Measurements from ENCODE around the gene SEZ6L. TPM values are rescaled to one million over a fixed set of nuclear protein-coding genes. Genes with fewer than 3 reads are reported as not detected.

SEZ6L gene
- polyA plus RNA-seq, 2 of the 4 experiments (the other 2 are of a cell fraction), result not detected

- ChIA-PET POLR2A (no interaction called here), CTCF (interaction anchor here (1.4 to 3.4 kb wide), 5 partner anchors 11 to 93 kb away, joined by 6 to 11 read pairs (median 7); no protein-coding TSS in a partner anchor)
- Histone ChIP-seq H3K4me2 (no peak overlapping the region), H3K4me3 (no peak overlapping the region), H3K4me1 (no peaks in the 10 kb centered on the region), H3K9me3 (no peaks in the 10 kb centered on the region), H3K27ac (no peak overlapping the region)
- no peak for TF ChIP-seq CTCF (IDR thresholded peaks at IDR 0.05)
- DNase-seq (ENCODE audit: low read depth in 1 of 2, low spot score in 1 of 2), result no peak
- FAIRE-seq, result no peak
- no peak for ATAC-seq
- 13% methylated on average over 5 of the region's 5 CpGs for WGBS (ENCODE audit: missing lambda C conversion rate)
Measured at GRCh38 chr22:26410386-26410785, 241.1 kb downstream of the SEZ6L start.

DNA sequence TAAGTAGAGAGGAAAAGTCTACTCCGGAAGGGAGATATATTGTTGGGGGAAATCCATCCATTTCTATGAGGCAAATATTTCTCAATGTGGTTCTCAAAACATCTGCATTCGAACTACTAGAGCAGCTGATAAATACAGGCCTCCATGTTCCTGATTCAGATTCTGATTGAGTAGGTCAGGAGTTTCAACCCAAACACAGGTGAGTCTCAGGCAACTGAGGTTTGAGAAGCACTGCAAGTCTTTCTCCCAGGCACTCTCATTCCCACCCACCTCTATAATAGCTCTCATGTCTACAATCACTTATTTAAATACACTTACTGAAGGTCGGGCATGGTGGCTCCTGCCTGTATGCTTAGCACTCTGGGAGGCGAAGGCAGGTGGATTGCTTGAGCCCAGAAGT is 245.1 kb downstream of the SEZ6L start:
- POLR2A ChIA-PET, result no interaction called here
- Histone ChIP-seq H3K4me2 (no peak overlapping the region), H3K27ac (no peak overlapping the region), H3K4me1 (peaks cover 12% of the 10 kb centered on the region; the same call in 2 of the 3 replicates), H3K4me3 (no peak overlapping the region), H3K9me3 (no peaks in the 10 kb centered on the region)
- CTCF ChIA-PET, result interaction anchor here (0.7 to 2.1 kb wide), 4 partner anchors 9 to 47 kb away, joined by 3 to 5 read pairs (median 4); no protein-coding TSS in a partner anchor
- ATAC-seq (no peak), FAIRE-seq (no peak), DNase-seq (ENCODE audit: low read depth in 1 of 2, low spot score in 1 of 2) (no peak)
- 36% methylated on average over 4 of the region's 4 CpGs for WGBS (ENCODE audit: missing lambda C conversion rate)
- TF ChIP-seq MAFK (IDR thresholded peaks at IDR 0.05; ENCODE audit: partially characterized antibody), result no peak

GRCh38 chr22:26416256-26416655 is 247.0 kb downstream of the SEZ6L start:
- ChIA-PET CTCF (interaction anchor here (1.2 to 2.6 kb wide), 4 partner anchors 18 to 49 kb away, joined by 4 to 12 read pairs (median 5); no protein-coding TSS in a partner anchor), POLR2A (interaction anchor here (1.1 kb wide), 1 partner anchor 257 kb away, joined by 3 read pairs; no protein-coding TSS in a partner anchor)
- 0% methylated on average over 4 of the region's 4 CpGs for WGBS (ENCODE audit: missing lambda C conversion rate)
- H3K4me3 ChIP-seq, result no peak overlapping the region
- peak overlapping the region; percentile 48; the same call in 1 of the 3 replicates for H3K4me2 ChIP-seq
- H3K27ac ChIP-seq, result no peak overlapping the region
- FAIRE-seq (no peak), ATAC-seq (no peak), DNase-seq (ENCODE audit: low read depth in 1 of 2, low spot score in 1 of 2) (no peak)
- H3K4me1 ChIP-seq, result peaks cover 12% of the 10 kb centered on the region; the same call in 2 of the 3 replicates
- no peak for TF ChIP-seq EHMT2 (IDR thresholded peaks at IDR 0.05; ENCODE audit: low read depth)
- TF ChIP-seq ZSCAN20 (CRISPR knock-in tag; IDR thresholded peaks at IDR 0.05), result no peak
- no peak for TF ChIP-seq CTCF (IDR thresholded peaks at IDR 0.05)
- no peak for TF ChIP-seq JUN (IDR thresholded peaks at IDR 0.05)
- no peak for TF ChIP-seq MAFK (IDR thresholded peaks at IDR 0.05; ENCODE audit: partially characterized antibody)
- TF ChIP-seq, protein P1, sequence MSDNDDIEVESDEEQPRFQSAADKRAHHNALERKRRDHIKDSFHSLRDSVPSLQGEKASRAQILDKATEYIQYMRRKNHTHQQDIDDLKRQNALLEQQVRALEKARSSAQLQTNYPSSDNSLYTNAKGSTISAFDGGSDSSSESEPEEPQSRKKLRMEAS (IDR thresholded peaks at IDR 0.05), result no peak
- TF ChIP-seq, protein P2, sequence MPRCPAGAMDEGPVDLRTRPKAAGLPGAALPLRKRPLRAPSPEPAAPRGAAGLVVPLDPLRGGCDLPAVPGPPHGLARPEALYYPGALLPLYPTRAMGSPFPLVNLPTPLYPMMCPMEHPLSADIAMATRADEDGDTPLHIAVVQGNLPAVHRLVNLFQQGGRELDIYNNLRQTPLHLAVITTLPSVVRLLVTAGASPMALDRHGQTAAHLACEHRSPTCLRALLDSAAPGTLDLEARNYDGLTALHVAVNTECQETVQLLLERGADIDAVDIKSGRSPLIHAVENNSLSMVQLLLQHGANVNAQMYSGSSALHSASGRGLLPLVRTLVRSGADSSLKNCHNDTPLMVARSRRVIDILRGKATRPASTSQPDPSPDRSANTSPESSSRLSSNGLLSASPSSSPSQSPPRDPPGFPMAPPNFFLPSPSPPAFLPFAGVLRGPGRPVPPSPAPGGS (IDR thresholded peaks at IDR 0.05), result no peak
- TF ChIP-seq NPAS2 (CRISPR knock-in tag; IDR thresholded peaks at IDR 0.05; ENCODE audit: borderline replicate concordance), result no peak
- TF ChIP-seq, protein P3, sequence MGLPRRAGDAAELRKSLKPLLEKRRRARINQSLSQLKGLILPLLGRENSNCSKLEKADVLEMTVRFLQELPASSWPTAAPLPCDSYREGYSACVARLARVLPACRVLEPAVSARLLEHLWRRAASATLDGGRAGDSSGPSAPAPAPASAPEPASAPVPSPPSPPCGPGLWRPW (IDR thresholded peaks at IDR 0.05), result no peak
- TF ChIP-seq RNF2 (IDR thresholded peaks at IDR 0.05; ENCODE audit: borderline replicate concordance, low read depth), result no peak
- TF ChIP-seq TP53 (CRISPR knock-in tag; IDR thresholded peaks at IDR 0.05), result no peak
- TF ChIP-seq CHD4 (IDR thresholded peaks at IDR 0.05; ENCODE audit: borderline replicate concordance), result no peak
- TF ChIP-seq KDM1A (IDR thresholded peaks at IDR 0.05; ENCODE audit: low read depth), result no peak
- TF ChIP-seq MYC (IDR thresholded peaks at IDR 0.05; ENCODE audit: borderline replicate concordance, low read length), result no peak
- TF ChIP-seq EHF (CRISPR knock-in tag; IDR thresholded peaks at IDR 0.05), result no peak
- no peak for TF ChIP-seq ESRRA (IDR thresholded peaks at IDR 0.05; ENCODE audit: borderline replicate concordance, low read length)
- no peak for TF ChIP-seq BHLHE40 (IDR thresholded peaks at IDR 0.05; ENCODE audit: low read depth, low read length)
- no peaks in the 10 kb centered on the region for H3K9me3 ChIP-seq

Measured in A549 (cell line).